Adrenal gland (tissue), 12 donors: ENCODE data around the gene KCNJ14. TPM values are rescaled to one million over a fixed set of nuclear protein-coding genes. Genes with fewer than 3 reads are reported as not detected.
A peak's percentile ranks its signal among the peaks of the same experiment; 100 is the strongest.

Source experiments
- DNase-seq, 7 donors: peaks; one replicate each; pipeline ENCODE4 v3.0.0-alpha.2; 2019 to 2020
- H3K27ac ChIP-seq, 5 donors: fragments of 200-600 bp; sonication (generic) in 4 of 5; 1 replicate in 3 of 5; 2 replicates in 2 of 5; pipeline versions ENCODE4 v1.5.1 to v1.8.0; 2016 to 2020; ENCODE audit warnings: mild to moderate bottlenecking in 1 of 5
- H3K27me3 ChIP-seq: fragments of 200-600 bp; 2 replicates; pipeline ENCODE4 v1.8.0; 2021
- H3K36me3 ChIP-seq, 2 donors: fragments of 200-600 bp; replicated peaks in 1 of 2; 1 replicate in 1 of 2; 2 replicates in 1 of 2; pipeline versions ENCODE4 v1.5.1 to v1.8.0; 2018 to 2022
- H3K4me1 ChIP-seq, 2 donors: fragments of 200-600 bp; replicated peaks in 1 of 2; 1 replicate in 1 of 2; 2 replicates in 1 of 2; pipeline versions ENCODE4 v1.5.1 to v1.8.0; 2018 to 2021
- H3K4me3 ChIP-seq, 4 donors: fragments of 200-600 bp; sonication (generic) in 3 of 4; one replicate each; pipeline ENCODE4 v1.5.1; 2016 to 2018
- H3K9me3 ChIP-seq, 3 donors: fragments of 200-600 bp; sonication (generic) in 1 of 3; replicated peaks in 1 of 3; 1 replicate in 2 of 3; 2 replicates in 1 of 3; pipeline versions ENCODE4 v1.5.1 to v1.8.0; 2016 to 2021
- POLR2A ChIP-seq, 2 donors: fragments of 450-650 bp; IDR thresholded peaks; one replicate each; pipeline ENCODE4 v1.6.1; 2017; ENCODE audit warnings: antibody characterized with exemption in 2 of 2, mild to moderate bottlenecking in 2 of 2, moderate library complexity in 1 of 2
- WGBS, 4 donors: extraction: QIAGEN DNeasy Blood & Tissue Kit in 2 of 4; methylation state at CpG; one replicate each; pipeline versions ENCODE4 v1.1.5 to v1.1.7; 2013 to 2017; 5-methylcytosine and 5-hydroxymethylcytosine counted together
- intact Hi-C, 2 donors: fragments of 100-400 bp; cut with DNase I; formaldehyde crosslinking; loops; one replicate each; pipeline versions ENCODE4 v1.14.1 to v1.15.0; 2022 to 2023
- polyA plus RNA-seq, 3 donors: library from polyadenylated mRNA; stranded (reverse); fragments of 200-250 nt in 2 of 3; fragments of 350-450 nt in 1 of 3; fragmentation: Illumina TruSeq in 1 of 3; extraction: RNeasy Lipid Tissue Mini Kit (QIAGEN cat#74804) in 1 of 3; gene quantifications; one replicate each; pipeline ENCODE4 v1.2.3, GENCODE V29; 2013 to 2014
- total RNA-seq, 9 donors: library from RNA; depleted of rRNA in 4 of 9; stranded (reverse); fragments of >200 nt in 4 of 9; fragments of 120-200 nt in 1 of 9; fragmentation: NEBNext Ultra II Directional in 1 of 9; extraction: Animal tissue kit (Norgen Biotek cat#: 25700) in 1 of 9; gene quantifications; one replicate each; pipeline versions ENCODE4 v1.1.0 to v1.2.4, GENCODE V29; 2013 to 2023
- TF ChIP-seq, protein P1 (sequence below), 6 experiments: fragments of 450-650 bp in 4 of 6; fragments of 200-600 bp in 2 of 6; sonication (generic) in 1 of 6; IDR thresholded peaks; 1 replicate in 5 of 6; 2 replicates in 1 of 6; pipeline versions ENCODE4 v1.5.1 to v1.8.0; 2016 to 2021; ENCODE audit warnings: antibody characterized with exemption in 6 of 6, mild to moderate bottlenecking in 2 of 6, moderate library complexity in 1 of 6
- donor health status: healthy with polysubstance abuse.
- donor health status: Bipolar disorder and iron deficiency.
- donor health status: DM: yes; HTN: yes; CAD: no.
- donor health status: DM: no; HTN: no; CAD: no.
- donor health status: DM: no; HTN: no; CAD: no.
- donor health status: DM: yes; HTN: yes; CAD: no.

The KCNJ14 gene
- total and polyA plus RNA-seq, 12 donors, result 0.09 to 0.83 (median 0.42) TPM

DNA sequence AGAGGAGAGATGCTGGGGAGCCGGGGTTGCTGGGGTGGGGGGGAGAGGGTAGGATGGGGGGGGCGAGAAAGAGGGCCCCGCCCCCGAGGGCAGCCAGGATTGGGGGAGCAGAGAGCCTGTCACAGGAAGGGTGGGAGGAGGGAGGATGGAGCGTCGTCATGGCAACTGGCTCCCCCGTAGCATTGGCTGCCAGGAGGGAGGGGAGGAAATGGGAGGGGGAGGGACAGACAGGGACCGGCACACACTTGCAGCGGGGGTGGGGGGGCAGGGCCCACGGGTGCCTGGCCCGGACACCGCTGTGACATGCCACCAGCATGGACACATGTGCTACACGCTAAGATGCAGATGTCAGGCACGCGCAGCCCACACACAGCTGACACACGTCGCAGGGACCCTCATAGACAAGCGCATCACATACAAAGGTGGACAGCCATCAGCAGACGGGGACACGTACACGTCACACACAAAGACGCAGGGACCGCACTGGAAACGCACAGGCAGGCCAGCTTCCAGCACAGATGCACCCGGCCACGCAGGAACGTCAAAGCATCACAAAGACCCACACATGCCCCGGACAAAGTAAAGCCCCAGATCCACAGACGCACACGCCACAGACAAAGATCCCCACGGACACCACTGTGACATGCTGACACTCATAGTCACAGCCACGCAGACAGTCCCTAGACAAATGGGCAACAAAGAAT, 56.6 kb downstream of the KCNJ14 start, which contains the start of gene LMTK3:
TSS of gene LMTK3 (minus strand) at position 36 of the 704 bp plus-strand sequence. CDS start 259 bp downstream, outside the sequence.
- H3K9me3 ChIP-seq, result no peaks in the 10 kb centered on the region
- DNase-seq, result peak in 4 of 7 donors; percentile 21 to 89 (median 44)
- 10 to 11% (median 10%) methylated on average over 21 to 32 of the region's 32 CpGs for WGBS, 4 donors
- no peak for TF ChIP-seq POLR2A (IDR thresholded peaks at IDR 0.05)
- TF ChIP-seq, protein P1, sequence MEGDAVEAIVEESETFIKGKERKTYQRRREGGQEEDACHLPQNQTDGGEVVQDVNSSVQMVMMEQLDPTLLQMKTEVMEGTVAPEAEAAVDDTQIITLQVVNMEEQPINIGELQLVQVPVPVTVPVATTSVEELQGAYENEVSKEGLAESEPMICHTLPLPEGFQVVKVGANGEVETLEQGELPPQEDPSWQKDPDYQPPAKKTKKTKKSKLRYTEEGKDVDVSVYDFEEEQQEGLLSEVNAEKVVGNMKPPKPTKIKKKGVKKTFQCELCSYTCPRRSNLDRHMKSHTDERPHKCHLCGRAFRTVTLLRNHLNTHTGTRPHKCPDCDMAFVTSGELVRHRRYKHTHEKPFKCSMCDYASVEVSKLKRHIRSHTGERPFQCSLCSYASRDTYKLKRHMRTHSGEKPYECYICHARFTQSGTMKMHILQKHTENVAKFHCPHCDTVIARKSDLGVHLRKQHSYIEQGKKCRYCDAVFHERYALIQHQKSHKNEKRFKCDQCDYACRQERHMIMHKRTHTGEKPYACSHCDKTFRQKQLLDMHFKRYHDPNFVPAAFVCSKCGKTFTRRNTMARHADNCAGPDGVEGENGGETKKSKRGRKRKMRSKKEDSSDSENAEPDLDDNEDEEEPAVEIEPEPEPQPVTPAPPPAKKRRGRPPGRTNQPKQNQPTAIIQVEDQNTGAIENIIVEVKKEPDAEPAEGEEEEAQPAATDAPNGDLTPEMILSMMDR (IDR thresholded peaks at IDR 0.05), result no peak
- no peaks in the 10 kb centered on the region for H3K36me3 ChIP-seq
- H3K27me3 ChIP-seq, result peaks cover 22% of the 10 kb centered on the region
- H3K4me1 ChIP-seq, result peaks cover 0 to 8% of the 10 kb centered on the region in 2 donors
- intact Hi-C loops, result no loop called here
- H3K27ac ChIP-seq, result peak within 1 kb of the TSS in 1 of 5 donors; percentile 38
- H3K4me3 ChIP-seq, result no peak within 1 kb of the TSS

GRCh38 chr19:48512504-48513288, 57.3 kb downstream of the KCNJ14 start:
- WGBS, 4 donors, result 38 to 47% (median 43%) methylated on average over 19 of the region's 19 CpGs
- Histone ChIP-seq H3K9me3 (no peaks in the 10 kb centered on the region), H3K4me3 (no peak overlapping the region), H3K4me1 (peaks cover 0 to 8% of the 10 kb centered on the region in 2 donors), H3K36me3 (no peaks in the 10 kb centered on the region), H3K27me3 (peaks cover 22% of the 10 kb centered on the region), H3K27ac (peak overlapping the region in 1 of 5 donors; percentile 54)
- intact Hi-C loops, result no loop called here
- TF ChIP-seq, protein P1 (IDR thresholded peaks at IDR 0.05), result no peak
- no peak for TF ChIP-seq POLR2A (IDR thresholded peaks at IDR 0.05)
- no peak for DNase-seq

GRCh38 chr19:48513289-48514122, 58.1 kb downstream of the KCNJ14 start:
- WGBS, 4 donors, result 2 to 5% (median 3%) methylated on average over 19 to 54 of the region's 54 CpGs
- Histone ChIP-seq H3K36me3 (no peaks in the 10 kb centered on the region), H3K9me3 (no peaks in the 10 kb centered on the region), H3K27ac (peak overlapping the region in 1 of 5 donors; percentile 54), H3K4me3 (peak overlapping the region in 2 of 4 donors; percentile 23 to 60), H3K27me3 (peaks cover 22% of the 10 kb centered on the region), H3K4me1 (peaks cover 0 to 8% of the 10 kb centered on the region in 2 donors)
- DNase-seq, result peak; percentile 50 to 83 (median 65)
- TF ChIP-seq, protein P1 (IDR thresholded peaks at IDR 0.05), result no peak
- TF ChIP-seq POLR2A (IDR thresholded peaks at IDR 0.05), result no peak
- intact Hi-C loops, result no loop called here
